ENCODE results near the gene FGF10. TPM values are rescaled to one million over a fixed set of nuclear protein-coding genes. Genes with fewer than 3 reads are reported as not detected.

FGF10 gene
- total RNA-seq, 1 experiment from 2014 or later, result 0.37 TPM

- TF ChIP-seq MXD4 (CRISPR knock-in tag; IDR thresholded peaks at IDR 0.05; ENCODE audit: borderline replicate concordance) (no peak), SOX15 (CRISPR knock-in tag; IDR thresholded peaks at IDR 0.05) (no peak), JUN (CRISPR knock-in tag; IDR thresholded peaks at IDR 0.05) (no peak), NFATC4 (CRISPR knock-in tag; IDR thresholded peaks at IDR 0.05) (no peak), HMGA2 (CRISPR knock-in tag; IDR thresholded peaks at IDR 0.05) (no peak), ZSCAN18 (CRISPR knock-in tag; IDR thresholded peaks at IDR 0.05) (no peak)
- DNase-seq (ENCODE audit: low spot score), result no peak
- no peaks in the 10 kb centered on the region for H3K36me3 Mint-ChIP-seq
- ChIA-PET CTCF (interaction anchor here (1.2 to 2.8 kb wide), 2 partner anchors 58 to 759 kb away, joined by 3 to 13 read pairs; no protein-coding TSS in a partner anchor), POLR2A (no interaction called here)
- no peak overlapping the region for H3K27ac Mint-ChIP-seq
- peak overlapping the region; percentile 91 for H3K4me3 Mint-ChIP-seq
- H3K9me3 Mint-ChIP-seq, result no peaks in the 10 kb centered on the region
- H3K27me3 Mint-ChIP-seq (ENCODE audit: low read depth), result peaks cover 54% of the 10 kb centered on the region
- H3K4me1 Mint-ChIP-seq, result peaks cover 41% of the 10 kb centered on the region
- ATAC-seq, result no peak
Observed at GRCh38 chr5:44390351-44390750, 1.1 kb upstream of the FGF10 start.

- POLR2A ChIA-PET, result no interaction called here
- CTCF ChIA-PET, result interaction anchor here (0.7 to 2.8 kb wide), 5 partner anchors 9 to 758 kb away, joined by 3 to 13 read pairs (median 3); no protein-coding TSS in a partner anchor
- Mint-ChIP-seq H3K4me1 (peaks cover 41% of the 10 kb centered on the region), H3K36me3 (no peaks in the 10 kb centered on the region), H3K27ac (no peak overlapping the region), H3K27me3 (ENCODE audit: low read depth) (peaks cover 54% of the 10 kb centered on the region), H3K4me3 (peak overlapping the region; percentile 91), H3K9me3 (no peaks in the 10 kb centered on the region)
- ATAC-seq (no peak), DNase-seq (ENCODE audit: low spot score) (no peak)
- no peak for TF ChIP-seq OVOL2 (CRISPR knock-in tag; IDR thresholded peaks at IDR 0.05; ENCODE audit: borderline replicate concordance)
- TF ChIP-seq ZNF671 (CRISPR knock-in tag; IDR thresholded peaks at IDR 0.05), result no peak
- 0 out of 2 replicates have a peak, but pooled peaks have one; percentile 31 for TF ChIP-seq KAT7 (CRISPR knock-in tag; IDR thresholded peaks at IDR 0.05; ENCODE audit: borderline replicate concordance)
- TF ChIP-seq NR2C2 (CRISPR knock-in tag; IDR thresholded peaks at IDR 0.05), result no peak
- TF ChIP-seq AFF4 (CRISPR knock-in tag; IDR thresholded peaks at IDR 0.05; ENCODE audit: borderline replicate concordance), result no peak
Observed at GRCh38 chr5:44389823-44390143, 563 bp upstream of the FGF10 start.

DNA sequence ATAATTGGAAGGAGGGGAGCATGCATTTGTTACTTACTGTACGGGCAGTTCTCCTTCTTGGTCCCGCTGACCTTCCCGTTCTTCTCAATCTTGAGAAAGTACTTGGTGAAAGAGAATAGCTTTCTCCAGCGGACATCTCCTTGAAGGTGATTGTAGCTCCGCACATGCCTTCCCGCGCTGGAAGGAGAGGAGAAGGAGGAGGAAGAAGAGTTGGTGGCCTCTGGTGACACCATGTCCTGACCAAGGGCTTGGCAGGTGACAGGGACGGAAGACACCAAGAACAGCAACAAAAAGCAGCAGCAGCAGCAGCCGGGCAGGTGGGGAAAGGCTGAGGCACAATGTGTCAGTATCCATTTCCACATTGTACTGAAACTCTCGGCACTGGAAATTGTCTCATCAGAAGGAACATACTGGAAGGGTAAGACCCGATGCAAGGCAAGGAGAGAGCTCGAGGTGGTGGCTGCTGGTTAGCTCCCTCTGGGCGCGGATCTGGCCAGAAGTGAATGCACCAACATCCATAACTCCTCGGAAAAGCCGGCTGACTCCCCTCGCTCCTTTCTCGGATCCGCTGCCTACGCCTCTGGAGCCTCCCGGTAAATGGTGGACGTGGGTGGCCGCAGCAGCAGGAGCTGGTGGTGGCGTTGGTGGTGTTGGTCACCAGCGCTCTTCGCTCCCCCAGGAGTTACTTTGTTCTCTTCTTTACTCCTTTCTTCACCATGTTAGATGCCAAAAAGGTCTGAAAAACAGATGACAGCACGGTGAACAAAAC, 715 bp downstream of the FGF10 start:
- no peak overlapping the region for H3K27ac Mint-ChIP-seq

More for the DNA sequence above, 715 bp downstream of the FGF10 start:
- Mint-ChIP-seq H3K4me1 (peaks cover 41% of the 10 kb centered on the region), H3K4me3 (peak overlapping the region; percentile 91), H3K36me3 (no peaks in the 10 kb centered on the region), H3K27me3 (ENCODE audit: low read depth) (peaks cover 54% of the 10 kb centered on the region), H3K9me3 (no peaks in the 10 kb centered on the region)
- peak; percentile 9 for ATAC-seq
- TF ChIP-seq SP1 (CRISPR knock-in tag; conservative IDR thresholded peaks at IDR 0.05) (0 out of 2 replicates have a peak, but pooled peaks have one; percentile 11), FOXJ3 (CRISPR knock-in tag; IDR thresholded peaks at IDR 0.05; ENCODE audit: borderline replicate concordance) (no peak), IRF1 (CRISPR knock-in tag; IDR thresholded peaks at IDR 0.05) (no peak)
- POLR2A ChIA-PET, result interaction anchor here (0.8 kb wide), 1 partner anchor 401 kb away, joined by 3 read pairs; no protein-coding TSS in a partner anchor
- CTCF ChIA-PET, result interaction anchor here (1.5 to 2.8 kb wide), 2 partner anchors 10 to 56 kb away, joined by 3 to 13 read pairs; no protein-coding TSS in a partner anchor
- peak; percentile 28 for DNase-seq (ENCODE audit: low spot score)

All from WTC11 (cell line).